Effector memory CD8-positive, alpha-beta T cell (primary cell): ENCODE data around the gene RELL1.
"Not testable (repeated sequence)": the region's sequence is repeated elsewhere in the genome, so short reads cannot be mapped to it uniquely, and the experiment has no call there.

Experiments
- ATAC-seq: fragments of 150-1000 bp; cut with Tn5 transposase; replicated peaks from 2 replicates; pipeline ENCODE4 v1.10.0; 2021; ENCODE audit warnings: mild to moderate bottlenecking, moderate library complexity
- DNase-seq, 3 experiments: peaks; one replicate each; pipeline ENCODE4 v3.0.0; 2021
- H3K27ac Mint-ChIP-seq, 2 donors: one replicate each; pipeline ENCODE4 v1.8.0; 2022; ENCODE audit warnings: mild to moderate bottlenecking in 2 of 2, mixed read lengths in 2 of 2, moderate library complexity in 2 of 2
- H3K27me3 Mint-ChIP-seq, 2 donors: one replicate each; pipeline ENCODE4 v1.8.0; 2022; ENCODE audit warnings: mixed read lengths in 2 of 2
- H3K36me3 Mint-ChIP-seq: one replicate; pipeline ENCODE4 v1.8.0; 2022; ENCODE audit warnings: mild to moderate bottlenecking, moderate library complexity, mixed read lengths; ENCODE audit not compliant: insufficient read depth
- H3K4me1 Mint-ChIP-seq, 2 donors: one replicate each; pipeline ENCODE4 v1.8.0; 2022; ENCODE audit warnings: low read depth in 2 of 2, mixed read lengths in 2 of 2
- H3K4me3 Mint-ChIP-seq, 2 donors: one replicate each; pipeline ENCODE4 v1.8.0; 2022; ENCODE audit warnings: mild to moderate bottlenecking in 2 of 2, mixed read lengths in 2 of 2, moderate library complexity in 2 of 2
- H3K9me3 Mint-ChIP-seq, 2 donors: one replicate each; pipeline ENCODE4 v1.8.0; 2022; ENCODE audit warnings: mixed read lengths in 2 of 2

Gene RELL1

DNA sequence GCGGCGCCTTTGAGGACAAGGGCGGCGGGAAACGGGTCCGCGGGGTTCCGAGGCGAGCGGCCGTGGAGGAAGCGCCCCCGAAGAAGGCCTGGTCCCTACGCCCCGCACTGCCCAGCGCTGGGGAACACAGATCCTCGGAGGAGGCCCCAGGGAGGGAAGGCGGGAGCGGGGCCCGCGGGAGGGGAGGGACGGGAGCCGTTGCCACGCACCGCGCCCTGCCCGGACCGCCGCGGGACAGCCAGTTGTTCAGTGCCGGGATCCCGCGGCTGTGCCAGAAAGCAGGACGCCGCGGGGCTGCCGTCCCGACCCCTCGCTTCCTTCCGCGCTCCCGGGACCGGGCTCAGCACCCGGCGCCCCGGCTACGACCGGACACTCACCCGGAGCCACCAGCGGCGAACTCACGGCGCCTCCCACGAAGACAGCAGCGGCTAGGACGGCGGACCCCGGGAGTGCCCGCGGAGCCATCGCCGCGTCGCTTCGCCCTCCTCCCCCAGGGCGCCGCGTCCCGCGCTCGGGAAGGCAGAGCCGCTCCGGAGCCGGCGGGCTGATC lies 278 bp downstream of the RELL1 start:
- Mint-ChIP-seq H3K36me3 (peaks cover 35% of the 10 kb centered on the region), H3K27me3 (no peaks in the 10 kb centered on the region)
- DNase-seq: peak; percentile 45 to 61 (median 47)

DNA sequence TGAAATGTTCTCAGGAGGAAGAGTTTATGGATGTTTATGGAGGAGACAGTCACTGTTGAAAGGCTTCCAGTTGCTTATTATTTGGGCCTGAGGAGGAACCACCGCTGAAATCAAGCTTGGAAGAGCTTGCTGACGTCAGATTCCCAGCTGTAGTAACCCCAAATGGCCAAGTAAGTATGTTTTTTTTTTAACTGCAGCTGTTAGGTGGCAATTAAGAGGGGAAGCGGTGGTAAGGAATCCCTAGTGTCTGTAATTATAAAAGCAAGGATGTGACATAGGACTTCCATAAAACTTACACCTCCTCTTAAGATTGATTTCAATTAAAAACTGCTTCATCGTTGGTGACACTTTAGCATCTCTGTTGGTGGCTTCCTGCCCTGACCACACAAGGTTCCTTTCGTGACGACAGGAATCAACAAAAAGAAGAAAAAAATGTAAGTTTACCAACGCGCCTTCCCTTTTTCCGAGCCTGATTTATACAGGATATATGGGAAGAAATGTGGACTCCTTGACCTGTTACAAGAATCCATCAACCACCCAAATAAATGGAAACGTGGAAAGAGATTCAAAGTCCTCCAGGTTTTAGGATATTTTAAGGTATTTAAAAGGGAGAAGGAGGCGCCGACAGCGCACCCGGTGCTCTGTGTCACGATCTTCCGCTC lies 884 bp downstream of the RELL1 start:
- Mint-ChIP-seq H3K9me3 (no peaks in the 10 kb centered on the region), H3K4me1 (peaks cover 30 to 36% of the 10 kb centered on the region in 2 donors), H3K4me3 (peak overlapping the region; percentile 81 to 97), H3K27me3 (no peaks in the 10 kb centered on the region), H3K27ac (peak overlapping the region; percentile 97 to 98), H3K36me3 (peaks cover 35% of the 10 kb centered on the region)
- ATAC-seq (peak; percentile 33), DNase-seq (peak; percentile 46 to 58 (median 46))

More for the DNA sequence above, 278 bp downstream of the RELL1 start:
- Mint-ChIP-seq H3K4me1 (peaks cover 28 to 36% of the 10 kb centered on the region in 2 donors), H3K9me3 (no peaks in the 10 kb centered on the region), H3K4me3 (peak overlapping the region; percentile 81 to 97), H3K27ac (peak overlapping the region; percentile 97 to 98)
- peak; percentile 33 for ATAC-seq

DNA sequence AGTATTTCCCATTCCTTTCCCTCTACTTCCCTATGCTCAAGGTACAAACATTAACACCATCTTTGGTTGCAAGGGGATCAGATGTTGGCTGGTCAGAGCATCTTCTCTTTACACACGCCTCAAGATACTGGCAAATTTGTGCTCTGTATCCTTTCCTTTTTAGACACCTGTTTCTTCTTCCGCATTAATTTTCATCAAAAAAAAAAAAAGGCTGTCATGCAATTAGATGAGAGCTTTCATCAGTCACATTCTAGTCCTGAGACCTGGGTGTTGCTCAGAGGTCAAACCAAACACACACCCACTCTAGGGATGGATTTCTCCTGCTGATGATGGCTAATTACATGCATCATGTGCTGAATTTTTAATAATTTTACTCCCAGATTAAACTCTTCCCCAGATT lies 2.0 kb downstream of the RELL1 start:
- H3K27me3 Mint-ChIP-seq: no peaks in the 10 kb centered on the region
- H3K4me1 Mint-ChIP-seq: peaks cover 32 to 36% of the 10 kb centered on the region in 2 donors
- peak overlapping the region; percentile 97 to 98 for H3K27ac Mint-ChIP-seq
- H3K36me3 Mint-ChIP-seq: peaks cover 40% of the 10 kb centered on the region
- H3K9me3 Mint-ChIP-seq: no peaks in the 10 kb centered on the region
- ATAC-seq (no peak), DNase-seq (no peak)
- peak overlapping the region; percentile 81 to 97 for H3K4me3 Mint-ChIP-seq

- Mint-ChIP-seq H3K9me3 (no peaks in the 10 kb centered on the region), H3K4me1 (peaks cover 38 to 46% of the 10 kb centered on the region in 2 donors), H3K36me3 (peaks cover 40% of the 10 kb centered on the region), H3K27me3 (no peaks in the 10 kb centered on the region), H3K4me3 (peak overlapping the region; percentile 57 to 72), H3K27ac (peak overlapping the region; percentile 75 to 91)
- ATAC-seq: no peak
- DNase-seq: peak in 1 of 3 experiments; percentile 18
Measured at GRCh38 chr4:37682701-37683401, 3.3 kb downstream of the RELL1 start.

DNA sequence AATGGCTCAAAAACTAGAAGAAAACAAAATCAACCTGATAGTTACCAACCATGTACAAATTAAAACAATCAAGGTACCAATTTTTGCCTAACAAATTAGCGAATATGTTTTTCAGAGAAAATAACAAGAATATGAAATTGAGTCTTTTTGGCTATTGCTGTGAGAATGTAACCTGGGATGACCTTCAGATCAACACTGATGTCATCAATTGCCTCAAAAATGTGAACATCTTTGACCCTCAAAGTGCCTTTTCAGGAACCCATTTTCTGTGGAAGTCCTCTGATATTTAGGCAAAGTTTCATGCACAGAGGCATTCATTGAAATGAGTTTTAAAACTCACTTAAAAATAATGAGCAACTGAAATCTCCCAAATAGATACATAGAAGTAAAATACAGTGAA lies 6.1 kb downstream of the RELL1 start:
- ATAC-seq (no peak), DNase-seq (no peak)
- no peaks in the 10 kb centered on the region for H3K9me3 Mint-ChIP-seq
- peaks cover 54 to 64% of the 10 kb centered on the region in 2 donors for H3K4me1 Mint-ChIP-seq
- H3K27ac Mint-ChIP-seq: no peak overlapping the region
- H3K27me3 Mint-ChIP-seq: no peaks in the 10 kb centered on the region
- H3K4me3 Mint-ChIP-seq: no peak overlapping the region
- peaks cover 30% of the 10 kb centered on the region for H3K36me3 Mint-ChIP-seq

GRCh38 chr4:37679301-37679700 lies 6.9 kb downstream of the RELL1 start:
- H3K36me3 Mint-ChIP-seq: peaks cover 22% of the 10 kb centered on the region
- no peak for ATAC-seq
- peaks cover 48 to 61% of the 10 kb centered on the region in 2 donors for H3K4me1 Mint-ChIP-seq
- H3K9me3 Mint-ChIP-seq: no peaks in the 10 kb centered on the region
- no peak for DNase-seq
- no peak overlapping the region for H3K27ac Mint-ChIP-seq
- no peak overlapping the region for H3K4me3 Mint-ChIP-seq
- H3K27me3 Mint-ChIP-seq: no peaks in the 10 kb centered on the region

DNA sequence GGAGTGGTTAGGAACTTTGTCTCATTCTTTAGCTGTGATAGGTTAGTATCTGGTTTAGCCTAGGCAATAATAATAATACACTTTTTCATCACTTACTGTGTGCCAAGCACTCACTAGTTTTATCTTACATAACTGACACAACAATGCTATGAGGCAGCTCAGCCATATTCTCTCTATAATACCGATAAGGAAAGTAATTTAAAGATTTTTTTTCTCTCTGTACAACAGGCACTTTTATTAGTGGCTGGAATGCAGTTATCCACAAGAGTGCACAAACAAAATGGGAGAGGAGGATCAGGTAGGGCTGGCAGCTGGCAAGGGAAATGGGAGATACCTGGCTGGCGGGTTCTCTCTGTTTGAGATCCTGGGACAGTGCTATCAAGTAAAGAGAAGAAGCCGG lies 7.6 kb downstream of the RELL1 start:
- H3K9me3 Mint-ChIP-seq: no peaks in the 10 kb centered on the region
- ATAC-seq (no peak), DNase-seq (no peak)
- H3K27me3 Mint-ChIP-seq: no peaks in the 10 kb centered on the region
- H3K36me3 Mint-ChIP-seq: peaks cover 18% of the 10 kb centered on the region
- no peak overlapping the region for H3K4me3 Mint-ChIP-seq
- peaks cover 53 to 64% of the 10 kb centered on the region in 2 donors for H3K4me1 Mint-ChIP-seq
- no peak overlapping the region for H3K27ac Mint-ChIP-seq

GRCh38 chr4:37675587-37676290 lies 10.4 kb downstream of the RELL1 start:
- no peaks in the 10 kb centered on the region for H3K9me3 Mint-ChIP-seq
- DNase-seq: no peak
- H3K27me3 Mint-ChIP-seq: no peaks in the 10 kb centered on the region
- peaks cover 52 to 68% of the 10 kb centered on the region in 2 donors for H3K4me1 Mint-ChIP-seq
- peak overlapping the region; percentile 69 to 71 for H3K4me3 Mint-ChIP-seq
- ATAC-seq: peak; percentile 74
- H3K36me3 Mint-ChIP-seq: peaks cover 10% of the 10 kb centered on the region
- peak overlapping the region; percentile 67 to 74 for H3K27ac Mint-ChIP-seq

- no peak for ATAC-seq
- Mint-ChIP-seq H3K27ac (no peak overlapping the region), H3K4me1 (peaks cover 51 to 76% of the 10 kb centered on the region in 2 donors), H3K9me3 (no peaks in the 10 kb centered on the region), H3K36me3 (peaks cover 9% of the 10 kb centered on the region), H3K4me3 (no peak overlapping the region), H3K27me3 (no peaks in the 10 kb centered on the region)
- no peak for DNase-seq
Measured at GRCh38 chr4:37674439-37674838, 11.7 kb downstream of the RELL1 start.

- peak overlapping the region in 1 of 2 donors; percentile 5 for H3K27ac Mint-ChIP-seq
- no peaks in the 10 kb centered on the region for H3K9me3 Mint-ChIP-seq
- peak overlapping the region in 1 of 2 donors; percentile 27 for H3K4me3 Mint-ChIP-seq
- H3K27me3 Mint-ChIP-seq: no peaks in the 10 kb centered on the region
- no peak for DNase-seq
- peaks cover 51 to 74% of the 10 kb centered on the region in 2 donors for H3K4me1 Mint-ChIP-seq
- ATAC-seq: no peak
- peaks cover 9% of the 10 kb centered on the region for H3K36me3 Mint-ChIP-seq
Measured at GRCh38 chr4:37673538-37674192, 12.5 kb downstream of the RELL1 start.

GRCh38 chr4:37671072-37671471 lies 15.1 kb downstream of the RELL1 start:
- DNase-seq (no peak), ATAC-seq (no peak)
- Mint-ChIP-seq H3K27ac (no peak overlapping the region), H3K4me1 (peaks cover 45 to 67% of the 10 kb centered on the region in 2 donors), H3K4me3 (no peak overlapping the region), H3K36me3 (peaks cover 11% of the 10 kb centered on the region), H3K27me3 (no peaks in the 10 kb centered on the region), H3K9me3 (no peaks in the 10 kb centered on the region)

- H3K27me3 Mint-ChIP-seq: no peaks in the 10 kb centered on the region
- ATAC-seq: no peak
- H3K36me3 Mint-ChIP-seq: peaks cover 12% of the 10 kb centered on the region
- no peak overlapping the region for H3K27ac Mint-ChIP-seq
- no peak for DNase-seq
- no peaks in the 10 kb centered on the region for H3K9me3 Mint-ChIP-seq
- no peak overlapping the region for H3K4me3 Mint-ChIP-seq
- H3K4me1 Mint-ChIP-seq: peaks cover 43 to 67% of the 10 kb centered on the region in 2 donors
Measured at GRCh38 chr4:37670249-37670648, 15.9 kb downstream of the RELL1 start.

- H3K4me3 Mint-ChIP-seq, H3K27me3 Mint-ChIP-seq, H3K9me3 Mint-ChIP-seq, H3K27ac Mint-ChIP-seq, ATAC-seq, DNase-seq: not testable (repeated sequence)
- Mint-ChIP-seq H3K36me3 (peaks cover 12% of the 10 kb centered on the region), H3K4me1 (peaks cover 41 to 69% of the 10 kb centered on the region in 2 donors)
Measured at GRCh38 chr4:37669124-37669523, 17.1 kb downstream of the RELL1 start.
